SK-N-SH (cell line): ENCODE results near the gene PHTF1. TPM values are rescaled to one million over a fixed set of nuclear protein-coding genes. Genes with fewer than 3 reads are reported as not detected.

Source experiments
- CTCF ChIA-PET: fragments of 300-600, 350-600 bp; formaldehyde crosslinking; extraction: SDS; loops from one replicate; lab custom pipeline; 2021; lab: Yijun Ruan, JAX
- POLR2A ChIA-PET: fragments of 350-600 bp; sonication (Branson Sonifier 250); formaldehyde crosslinking; extraction: SDS; loops from one replicate; lab custom pipeline; 2020; ENCODE audit warnings: antibody characterized with exemption, inconsistent platforms; lab: Yijun Ruan, JAX
- DNase-seq: peaks from one replicate; pipeline ENCODE4 v3.0.0; 2012
- H2AFZ ChIP-seq: fragments of 200-600 bp; sonication (generic); 2 replicates; pipeline ENCODE4 v1.8.1; 2016; ENCODE audit warnings: antibody characterized with exemption, mild to moderate bottlenecking, low read depth
- H3F3A ChIP-seq: fragments of 200-600 bp; sonication (generic); replicated peaks from 2 replicates; pipeline ENCODE3; 2016; ENCODE audit warnings: antibody characterized with exemption, mild to moderate bottlenecking; ENCODE audit not compliant: insufficient read depth
- H3K27ac ChIP-seq, 2 experiments: fragments of 200-500 bp in 1 of 2; fragments of 200-600 bp in 1 of 2; sonication (Bioruptor generic) in 1 of 2; sonication (generic), shearing (Covaris generic) in 1 of 2; 2 replicates each; pipeline versions ENCODE4 v1.5.1 to v1.6.1; 2014 to 2016; ENCODE audit warnings: low read depth in 2 of 2, inconsistent platforms in 1 of 2, low read length in 1 of 2, mild to moderate bottlenecking in 1 of 2, mixed read lengths in 1 of 2
- H3K27me3 ChIP-seq: fragments of 200-600 bp; sonication (generic), shearing (Covaris generic); 2 replicates; pipeline ENCODE4 v1.6.1; 2016; ENCODE audit warnings: mixed run types; ENCODE audit not compliant: insufficient read depth
- H3K36me3 ChIP-seq, 2 experiments: fragments of 200-500 bp in 1 of 2; fragments of 200-600 bp in 1 of 2; sonication (Bioruptor generic) in 1 of 2; sonication (generic) in 1 of 2; replicated peaks in 1 of 2; 2 replicates each; pipeline versions ENCODE3 to v1.5.1; 2014 to 2016; ENCODE audit warnings: low read length in 1 of 2, mild to moderate bottlenecking in 1 of 2; ENCODE audit not compliant: insufficient read depth in 2 of 2, control insufficient read depth in 1 of 2
- H3K4me1 ChIP-seq, 2 experiments: fragments of 200-500 bp in 1 of 2; fragments of 200-600 bp in 1 of 2; sonication (Bioruptor generic) in 1 of 2; sonication (generic), shearing (Covaris generic) in 1 of 2; 2 replicates each; pipeline versions ENCODE4 v1.5.1 to v1.6.1; 2014 to 2016; ENCODE audit warnings: low read depth in 1 of 2, low read length in 1 of 2, mixed run types in 1 of 2; ENCODE audit not compliant: insufficient read depth in 2 of 2, control insufficient read depth in 1 of 2
- H3K4me2 ChIP-seq: fragments of 200-600 bp; sonication (generic), shearing (Covaris generic); 2 replicates; pipeline ENCODE4 v1.6.1; 2017; ENCODE audit warnings: mixed run types
- H3K4me3 ChIP-seq, 2 experiments: fragments of 200-500 bp in 1 of 2; fragments of 200-600 bp in 1 of 2; sonication (Bioruptor generic) in 1 of 2; sonication (generic), shearing (Covaris generic) in 1 of 2; 2 replicates each; pipeline versions ENCODE4 v1.5.1 to v1.8.1; 2014 to 2016; ENCODE audit warnings: low read depth in 2 of 2, inconsistent platforms in 1 of 2, low read length in 1 of 2, mild to moderate bottlenecking in 1 of 2, mixed read lengths in 1 of 2, moderate library complexity in 1 of 2
- H3K79me2 ChIP-seq: fragments of 200-600 bp; sonication (generic); 2 replicates; pipeline ENCODE4 v1.8.1; 2017; ENCODE audit warnings: mild to moderate bottlenecking; ENCODE audit not compliant: insufficient read depth
- H3K9ac ChIP-seq: fragments of 200-600 bp; sonication (generic); 2 replicates; pipeline ENCODE4 v1.6.1; 2017; ENCODE audit warnings: mixed run types
- H3K9me2 ChIP-seq: fragments of 200-600 bp; sonication (generic); 2 replicates; pipeline ENCODE4 v1.6.1; 2017; ENCODE audit warnings: mixed run types
- H3K9me3 ChIP-seq: fragments of 200-600 bp; sonication (generic); 2 replicates; pipeline ENCODE4 v1.6.1; 2017; ENCODE audit warnings: mixed run types, mild to moderate bottlenecking, moderate library complexity
- H4K20me1 ChIP-seq: fragments of 200-600 bp; sonication (generic); 2 replicates; pipeline ENCODE4 v1.6.1; 2017; ENCODE audit warnings: mild to moderate bottlenecking, mixed run types; ENCODE audit not compliant: insufficient read depth
- ELF1 ChIP-seq: IDR thresholded peaks from 2 replicates; pipeline ENCODE4 v1.4.0; 2012
- EP300 ChIP-seq, 2 experiments: IDR thresholded peaks; 2 replicates each; pipeline versions ENCODE4 v1.4.0 to v1.6.1; 2012; ENCODE audit warnings: borderline replicate concordance in 1 of 2, low read depth in 1 of 2, low read length in 1 of 2
- FOSL2 ChIP-seq: IDR thresholded peaks from 2 replicates; pipeline ENCODE4 v1.4.0; 2012; ENCODE audit warnings: low read depth, mild to moderate bottlenecking, moderate library complexity, borderline replicate concordance
- FOXM1 ChIP-seq: IDR thresholded peaks from 2 replicates; pipeline ENCODE4 v1.4.0; 2012; ENCODE audit warnings: low read depth, mild to moderate bottlenecking
- JUND ChIP-seq: IDR thresholded peaks from 2 replicates; pipeline ENCODE4 v1.4.0; 2012
- MEF2A ChIP-seq: IDR thresholded peaks from 2 replicates; pipeline ENCODE4 v1.4.0; 2012; ENCODE audit warnings: low read depth, borderline replicate concordance
- MXI1 ChIP-seq: IDR thresholded peaks from 2 replicates; pipeline ENCODE4 v1.6.1; 2012; ENCODE audit warnings: mild to moderate bottlenecking, low read depth, low read length, improper control_type of control experiment
- NFIC ChIP-seq: IDR thresholded peaks from 2 replicates; pipeline ENCODE4 v1.4.0; 2012; ENCODE audit warnings: borderline replicate concordance
- NRF1 ChIP-seq: IDR thresholded peaks from 2 replicates; pipeline ENCODE4 v1.6.1; 2012; ENCODE audit warnings: low read depth, mild to moderate bottlenecking, low read length
- POLR2AphosphoS5 ChIP-seq: IDR thresholded peaks from 2 replicates; pipeline ENCODE4 v1.6.1; 2012; ENCODE audit warnings: low read depth, low read length
- RCOR1 ChIP-seq: fragments of 150-350 bp; IDR thresholded peaks from 2 replicates; pipeline ENCODE4 v1.6.1; 2017; ENCODE audit warnings: antibody characterized with exemption, low read length
- RFX5 ChIP-seq: IDR thresholded peaks from 2 replicates; pipeline ENCODE4 v1.6.1; 2012; ENCODE audit warnings: mild to moderate bottlenecking, improper control_type of control experiment, low read length
- RXRA ChIP-seq: IDR thresholded peaks from 2 replicates; pipeline ENCODE4 v1.4.0; 2012; ENCODE audit warnings: low read depth, mild to moderate bottlenecking, borderline replicate concordance
- TCF12 ChIP-seq: IDR thresholded peaks from 2 replicates; pipeline ENCODE4 v1.4.0; 2012
- WGBS: methylation state at CpG from one replicate; pipeline ENCODE4 v1.1.6; 2017; ENCODE audit warnings: low lambda C conversion rate; 5-methylcytosine and 5-hydroxymethylcytosine counted together
- polyA plus RNA-seq, 3 experiments: library from polyadenylated mRNA; depleted of rRNA; stranded (reverse); fragments of >200 nt; gene quantifications; 2 replicates each; pipeline ENCODE4 v1.2.3, GENCODE V29; 2012
- TF ChIP-seq, protein P1 (sequence below): IDR thresholded peaks from 2 replicates; pipeline ENCODE4; 2012
- TF ChIP-seq, protein P2 (sequence below): IDR thresholded peaks from 2 replicates; pipeline ENCODE4 v1.6.1; 2012; ENCODE audit warnings: mild to moderate bottlenecking, low read depth, low read length, moderate library complexity
- TF ChIP-seq, protein P3 (sequence below): fragments of 150-350 bp; IDR thresholded peaks from 2 replicates; pipeline ENCODE4 v1.6.1; 2017; ENCODE audit warnings: antibody characterized with exemption, low read length, low read depth, borderline replicate concordance

Gene PHTF1
- polyA plus RNA-seq, 1 of the 3 experiments (the other 2 are of a cell fraction): 10.8 TPM

DNA sequence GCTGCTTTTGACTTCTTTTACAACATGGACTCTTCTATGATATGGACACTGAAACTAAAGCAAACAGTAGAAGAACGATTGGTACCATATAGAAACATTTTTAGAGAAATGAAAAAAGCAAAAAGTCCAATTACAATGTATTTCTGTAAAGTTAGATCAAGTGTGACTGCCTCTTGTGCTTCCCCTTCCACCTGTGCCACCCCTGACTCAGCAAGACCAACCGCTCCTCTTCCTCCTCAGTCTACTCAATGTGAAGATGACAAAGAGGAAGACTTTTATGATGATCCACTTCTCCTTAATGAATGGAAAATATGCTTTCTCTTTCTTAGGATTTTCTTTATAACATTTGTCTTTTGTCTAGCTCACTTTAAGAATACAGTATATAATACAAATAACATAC lies 66.9 kb downstream of the PHTF1 start:
- H3F3A ChIP-seq: no peaks in the 10 kb centered on the region
- H3K9ac ChIP-seq: no peak overlapping the region
- no peaks in the 10 kb centered on the region for H3K79me2 ChIP-seq
- H3K9me2 ChIP-seq: no peaks in the 10 kb centered on the region
- H3K36me3 ChIP-seq: peaks cover 46 to 59% of the 10 kb centered on the region in 2 experiments
- DNase-seq: no peak
- no peak overlapping the region for H3K4me3 ChIP-seq
- WGBS: 88% methylated on average over 2 of the region's 2 CpGs
- no peaks in the 10 kb centered on the region for H3K4me1 ChIP-seq
- H4K20me1 ChIP-seq: no peaks in the 10 kb centered on the region
- H3K27ac ChIP-seq: no peak overlapping the region
- no peaks in the 10 kb centered on the region for H3K27me3 ChIP-seq
- TF ChIP-seq, protein P1, sequence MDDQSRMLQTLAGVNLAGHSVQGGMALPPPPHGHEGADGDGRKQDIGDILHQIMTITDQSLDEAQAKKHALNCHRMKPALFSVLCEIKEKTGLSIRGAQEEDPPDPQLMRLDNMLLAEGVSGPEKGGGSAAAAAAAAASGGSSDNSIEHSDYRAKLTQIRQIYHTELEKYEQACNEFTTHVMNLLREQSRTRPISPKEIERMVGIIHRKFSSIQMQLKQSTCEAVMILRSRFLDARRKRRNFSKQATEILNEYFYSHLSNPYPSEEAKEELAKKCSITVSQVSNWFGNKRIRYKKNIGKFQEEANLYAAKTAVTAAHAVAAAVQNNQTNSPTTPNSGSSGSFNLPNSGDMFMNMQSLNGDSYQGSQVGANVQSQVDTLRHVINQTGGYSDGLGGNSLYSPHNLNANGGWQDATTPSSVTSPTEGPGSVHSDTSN: no peak
- TF ChIP-seq RXRA (no peak), NFIC (no peak), NRF1 (no peak), MEF2A (no peak), MXI1 (no peak), EP300 (IDR thresholded peaks at IDR 0.05; ENCODE audit: borderline replicate concordance in 1 of 2, low read depth in 1 of 2, low read length in 1 of 2) (no peak), ELF1 (no peak), RFX5 (no peak), FOSL2 (no peak), FOXM1 (no peak)
- TF ChIP-seq, protein P2, sequence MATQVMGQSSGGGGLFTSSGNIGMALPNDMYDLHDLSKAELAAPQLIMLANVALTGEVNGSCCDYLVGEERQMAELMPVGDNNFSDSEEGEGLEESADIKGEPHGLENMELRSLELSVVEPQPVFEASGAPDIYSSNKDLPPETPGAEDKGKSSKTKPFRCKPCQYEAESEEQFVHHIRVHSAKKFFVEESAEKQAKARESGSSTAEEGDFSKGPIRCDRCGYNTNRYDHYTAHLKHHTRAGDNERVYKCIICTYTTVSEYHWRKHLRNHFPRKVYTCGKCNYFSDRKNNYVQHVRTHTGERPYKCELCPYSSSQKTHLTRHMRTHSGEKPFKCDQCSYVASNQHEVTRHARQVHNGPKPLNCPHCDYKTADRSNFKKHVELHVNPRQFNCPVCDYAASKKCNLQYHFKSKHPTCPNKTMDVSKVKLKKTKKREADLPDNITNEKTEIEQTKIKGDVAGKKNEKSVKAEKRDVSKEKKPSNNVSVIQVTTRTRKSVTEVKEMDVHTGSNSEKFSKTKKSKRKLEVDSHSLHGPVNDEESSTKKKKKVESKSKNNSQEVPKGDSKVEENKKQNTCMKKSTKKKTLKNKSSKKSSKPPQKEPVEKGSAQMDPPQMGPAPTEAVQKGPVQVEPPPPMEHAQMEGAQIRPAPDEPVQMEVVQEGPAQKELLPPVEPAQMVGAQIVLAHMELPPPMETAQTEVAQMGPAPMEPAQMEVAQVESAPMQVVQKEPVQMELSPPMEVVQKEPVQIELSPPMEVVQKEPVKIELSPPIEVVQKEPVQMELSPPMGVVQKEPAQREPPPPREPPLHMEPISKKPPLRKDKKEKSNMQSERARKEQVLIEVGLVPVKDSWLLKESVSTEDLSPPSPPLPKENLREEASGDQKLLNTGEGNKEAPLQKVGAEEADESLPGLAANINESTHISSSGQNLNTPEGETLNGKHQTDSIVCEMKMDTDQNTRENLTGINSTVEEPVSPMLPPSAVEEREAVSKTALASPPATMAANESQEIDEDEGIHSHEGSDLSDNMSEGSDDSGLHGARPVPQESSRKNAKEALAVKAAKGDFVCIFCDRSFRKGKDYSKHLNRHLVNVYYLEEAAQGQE: no peak
- ChIA-PET POLR2A (no interaction called here), CTCF (no interaction called here)
- H3K9me3 ChIP-seq: peaks cover 17% of the 10 kb centered on the region; the same call in 1 of the 2 replicates
- no peak overlapping the region for H2AFZ ChIP-seq
- no peak overlapping the region for H3K4me2 ChIP-seq

DNA sequence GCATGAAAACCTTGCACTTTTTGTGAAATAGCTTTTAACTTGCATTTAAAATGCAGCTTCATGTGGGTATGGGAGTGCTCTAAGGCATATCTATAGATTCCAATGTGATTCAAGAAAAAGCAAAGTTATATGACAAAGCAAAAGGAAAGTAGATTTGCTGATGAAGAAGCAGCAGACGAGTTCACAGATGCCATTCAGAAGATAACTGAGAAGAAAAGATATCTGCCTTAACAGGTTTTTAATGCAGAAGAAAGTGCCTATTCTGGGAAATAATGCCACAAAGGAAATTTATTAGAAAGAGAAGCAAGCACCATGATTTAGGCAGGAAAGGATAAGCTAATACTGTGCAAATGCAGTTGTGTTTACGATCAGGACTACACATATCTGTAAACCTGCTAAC lies 68.1 kb downstream of the PHTF1 start:
- CTCF ChIA-PET: interaction anchor here (1.3 kb wide), 1 partner anchor 618 kb away, joined by 4 read pairs; the partner anchor contains the start of gene LRIG2
- H3K4me1 ChIP-seq: no peaks in the 10 kb centered on the region
- no peak for DNase-seq
- H4K20me1 ChIP-seq: no peaks in the 10 kb centered on the region
- H3K27ac ChIP-seq: no peak overlapping the region
- peaks cover 43 to 47% of the 10 kb centered on the region in 2 experiments for H3K36me3 ChIP-seq
- peaks cover 3% of the 10 kb centered on the region for H3F3A ChIP-seq
- no peaks in the 10 kb centered on the region for H3K9me2 ChIP-seq
- H3K4me2 ChIP-seq: no peak overlapping the region
- no peak overlapping the region for H3K9ac ChIP-seq
- POLR2A ChIA-PET: no interaction called here
- no peak overlapping the region for H2AFZ ChIP-seq
- peaks cover 17% of the 10 kb centered on the region; the same call in 1 of the 2 replicates for H3K9me3 ChIP-seq
- 100% methylated on average over 2 of the region's 2 CpGs for WGBS
- no peaks in the 10 kb centered on the region for H3K27me3 ChIP-seq
- H3K79me2 ChIP-seq: no peaks in the 10 kb centered on the region
- no peak overlapping the region for H3K4me3 ChIP-seq
- TF ChIP-seq JUND (no peak), RCOR1 (no peak), TCF12 (no peak), NFIC (no peak), RXRA (no peak), FOXM1 (no peak), FOSL2 (no peak), NRF1 (no peak), POLR2AphosphoS5 (no peak)
- TF ChIP-seq, protein P1: no peak
- TF ChIP-seq, protein P3, sequence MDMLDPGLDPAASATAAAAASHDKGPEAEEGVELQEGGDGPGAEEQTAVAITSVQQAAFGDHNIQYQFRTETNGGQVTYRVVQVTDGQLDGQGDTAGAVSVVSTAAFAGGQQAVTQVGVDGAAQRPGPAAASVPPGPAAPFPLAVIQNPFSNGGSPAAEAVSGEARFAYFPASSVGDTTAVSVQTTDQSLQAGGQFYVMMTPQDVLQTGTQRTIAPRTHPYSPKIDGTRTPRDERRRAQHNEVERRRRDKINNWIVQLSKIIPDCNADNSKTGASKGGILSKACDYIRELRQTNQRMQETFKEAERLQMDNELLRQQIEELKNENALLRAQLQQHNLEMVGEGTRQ: no peak
- TF ChIP-seq, protein P2: no peak
